MM.1S (cell line): ENCODE data around the gene ELOA.

Source experiments
- DNase-seq: peaks from one replicate; pipeline ENCODE4 v3.0.0-alpha.2; 2015
- H2AFZ ChIP-seq: fragments of 300-600 bp; sonication (generic); 2 replicates; pipeline ENCODE4 v1.6.0; 2016; ENCODE audit warnings: antibody characterized with exemption, low read length
- H3F3A ChIP-seq: fragments of 300-600 bp; sonication (generic); 2 replicates; pipeline ENCODE4 v1.6.1; 2016; ENCODE audit warnings: mild to moderate bottlenecking, antibody characterized with exemption, low read length, moderate library complexity, mixed read lengths; ENCODE audit not compliant: insufficient read depth
- H3K27ac ChIP-seq: fragments of 300-600 bp; sonication (generic); 2 replicates; pipeline ENCODE4 v1.5.1; 2016; ENCODE audit warnings: mild to moderate bottlenecking, low read length
- H3K27me3 ChIP-seq: fragments of 300-600 bp; sonication (generic); replicated peaks from 2 replicates; pipeline ENCODE4 v1.6.0; 2016; ENCODE audit warnings: low read length; ENCODE audit not compliant: insufficient read depth
- H3K36me3 ChIP-seq: fragments of 300-600 bp; sonication (generic); replicated peaks from 2 replicates; pipeline ENCODE4 v1.6.1; 2016; ENCODE audit warnings: mild to moderate bottlenecking, low read length, mixed read lengths; ENCODE audit not compliant: insufficient read depth
- H3K4me1 ChIP-seq: fragments of 300-600 bp; sonication (generic); 2 replicates; pipeline ENCODE4 v1.6.1; 2016; ENCODE audit warnings: low read length, mixed read lengths
- H3K4me2 ChIP-seq: fragments of 300-600 bp; sonication (generic); 2 replicates; pipeline ENCODE4 v1.6.0; 2016; ENCODE audit warnings: low read depth, low read length
- H3K4me3 ChIP-seq: fragments of 300-600 bp; sonication (generic); 2 replicates; pipeline ENCODE4 v1.5.1; 2016; ENCODE audit warnings: low read length, mixed read lengths
- H3K79me2 ChIP-seq: fragments of 300-600 bp; sonication (generic); 2 replicates; pipeline ENCODE4 v1.6.1; 2016; ENCODE audit warnings: mixed run types, low read length, mixed read lengths
- H3K9ac ChIP-seq: fragments of 300-600 bp; sonication (generic); 2 replicates; pipeline ENCODE4 v1.6.1; 2016; ENCODE audit warnings: low read length, mixed read lengths
- H3K9me2 ChIP-seq: fragments of 300-600 bp; sonication (generic); replicated peaks from 2 replicates; pipeline ENCODE4 v1.6.1; 2016; ENCODE audit warnings: mild to moderate bottlenecking, low read length, mixed read lengths; ENCODE audit not compliant: insufficient read depth
- H3K9me3 ChIP-seq: fragments of 300-600 bp; sonication (generic); replicated peaks from 2 replicates; pipeline ENCODE4 v1.6.1; 2016; ENCODE audit warnings: mild to moderate bottlenecking, low read length, mixed read lengths; ENCODE audit not compliant: insufficient read depth
- H4K20me1 ChIP-seq: fragments of 300-600 bp; sonication (generic); 2 replicates; pipeline ENCODE4 v1.6.1; 2016; ENCODE audit warnings: mild to moderate bottlenecking, low read length, moderate library complexity, mixed read lengths; ENCODE audit not compliant: insufficient read depth
- EZH2 ChIP-seq: fragments of 300-600 bp; sonication (generic); optimal IDR thresholded peaks from 2 replicates; pipeline ENCODE3; 2017; ENCODE audit warnings: low read depth, mild to moderate bottlenecking, antibody characterized with exemption, low read length, mixed read lengths
- EZH2phosphoT487 ChIP-seq: fragments of 300-600 bp; sonication (generic); IDR thresholded peaks from 2 replicates; pipeline ENCODE4 v1.6.1; 2018; ENCODE audit warnings: antibody characterized with exemption, low read length
- TF ChIP-seq, protein P1 (sequence below): fragments of 300-600 bp; sonication (generic); IDR thresholded peaks from 2 replicates; pipeline ENCODE4 v1.5.1; 2016; ENCODE audit warnings: antibody characterized with exemption, low read length, mixed read lengths

ELOA gene

GRCh38 chr1:23790696-23791515 lies 47.6 kb downstream of the ELOA start, which contains the start of gene LYPLA2:
Gene LYPLA2 (plus strand): TSS chr1:23791145. CDS start chr1:23792683, 1,538 bp downstream.
- H3K9me2 ChIP-seq: no peaks in the 10 kb centered on the region
- H3K9ac ChIP-seq: peak within 1 kb of the TSS; percentile 74
- peak within 1 kb of the TSS; percentile 90 for H3K4me3 ChIP-seq
- no peaks in the 10 kb centered on the region for H3K27me3 ChIP-seq
- H2AFZ ChIP-seq: peak within 1 kb of the TSS; percentile 95
- peak; percentile 84 for DNase-seq
- TF ChIP-seq EZH2phosphoT487 (no peak), EZH2 (no peak)
- TF ChIP-seq, protein P1, sequence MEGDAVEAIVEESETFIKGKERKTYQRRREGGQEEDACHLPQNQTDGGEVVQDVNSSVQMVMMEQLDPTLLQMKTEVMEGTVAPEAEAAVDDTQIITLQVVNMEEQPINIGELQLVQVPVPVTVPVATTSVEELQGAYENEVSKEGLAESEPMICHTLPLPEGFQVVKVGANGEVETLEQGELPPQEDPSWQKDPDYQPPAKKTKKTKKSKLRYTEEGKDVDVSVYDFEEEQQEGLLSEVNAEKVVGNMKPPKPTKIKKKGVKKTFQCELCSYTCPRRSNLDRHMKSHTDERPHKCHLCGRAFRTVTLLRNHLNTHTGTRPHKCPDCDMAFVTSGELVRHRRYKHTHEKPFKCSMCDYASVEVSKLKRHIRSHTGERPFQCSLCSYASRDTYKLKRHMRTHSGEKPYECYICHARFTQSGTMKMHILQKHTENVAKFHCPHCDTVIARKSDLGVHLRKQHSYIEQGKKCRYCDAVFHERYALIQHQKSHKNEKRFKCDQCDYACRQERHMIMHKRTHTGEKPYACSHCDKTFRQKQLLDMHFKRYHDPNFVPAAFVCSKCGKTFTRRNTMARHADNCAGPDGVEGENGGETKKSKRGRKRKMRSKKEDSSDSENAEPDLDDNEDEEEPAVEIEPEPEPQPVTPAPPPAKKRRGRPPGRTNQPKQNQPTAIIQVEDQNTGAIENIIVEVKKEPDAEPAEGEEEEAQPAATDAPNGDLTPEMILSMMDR: no peak
- H3K9me3 ChIP-seq: no peaks in the 10 kb centered on the region
- H3K27ac ChIP-seq: peak within 1 kb of the TSS; percentile 12; the same call in 1 of the 2 replicates
- H3F3A ChIP-seq: peaks cover 7% of the 10 kb centered on the region
- H3K36me3 ChIP-seq: 0 out of 2 replicates have a peak, but pooled peaks cover 4% of the 10 kb centered on the region
- peaks cover 33% of the 10 kb centered on the region for H3K79me2 ChIP-seq
- peaks cover 7% of the 10 kb centered on the region for H3K4me1 ChIP-seq
- peak within 1 kb of the TSS; percentile 95 for H3K4me2 ChIP-seq
- no peaks in the 10 kb centered on the region for H4K20me1 ChIP-seq

DNA sequence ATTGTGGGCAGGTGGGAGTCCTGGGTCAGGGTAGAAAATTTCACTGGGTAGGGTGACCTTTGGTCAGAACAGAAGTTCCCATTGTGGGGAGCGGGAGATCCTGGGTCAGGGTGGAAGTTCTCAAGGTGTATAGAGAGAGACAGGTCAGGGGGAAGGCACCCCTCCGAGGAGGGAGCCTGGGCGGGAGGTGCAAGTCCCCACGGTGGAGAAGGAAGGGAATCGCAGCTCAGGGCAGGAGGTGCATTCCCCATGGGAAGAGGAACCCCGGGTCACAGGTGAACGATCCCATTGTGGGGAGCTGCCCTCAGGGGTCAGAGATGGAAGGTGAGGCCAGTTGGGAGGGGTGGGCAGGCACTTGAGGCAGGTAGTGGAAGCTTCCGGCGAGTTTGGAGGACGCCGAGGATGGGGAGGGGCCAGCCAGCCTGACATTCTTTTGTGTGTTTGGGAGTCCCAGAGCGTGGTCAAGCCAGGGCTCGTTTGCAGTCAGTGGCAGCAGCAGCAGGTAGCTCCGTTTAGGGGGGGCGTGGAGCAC lies 48.3 kb downstream of the ELOA start:
- H3K9me2 ChIP-seq: no peaks in the 10 kb centered on the region
- H3K4me1 ChIP-seq: peaks cover 7% of the 10 kb centered on the region
- peak overlapping the region; percentile 74 for H3K9ac ChIP-seq
- TF ChIP-seq, protein P1: no peak
- no peaks in the 10 kb centered on the region for H3K27me3 ChIP-seq
- peaks cover 33% of the 10 kb centered on the region for H3K79me2 ChIP-seq
- peaks cover 7% of the 10 kb centered on the region for H3F3A ChIP-seq
- H4K20me1 ChIP-seq: no peaks in the 10 kb centered on the region
- H3K9me3 ChIP-seq: no peaks in the 10 kb centered on the region
- peak overlapping the region; percentile 91 for H3K4me2 ChIP-seq
- H3K36me3 ChIP-seq: no peaks in the 10 kb centered on the region
- peak overlapping the region; percentile 95 for H2AFZ ChIP-seq
- peak overlapping the region; percentile 90 for H3K4me3 ChIP-seq
- H3K27ac ChIP-seq: no peak overlapping the region; the same call in 1 of the 2 replicates
- DNase-seq: no peak

- Histone ChIP-seq H3K27ac (no peak overlapping the region), H3K27me3 (no peaks in the 10 kb centered on the region), H4K20me1 (no peaks in the 10 kb centered on the region), H3K4me3 (0 out of 2 replicates have a peak overlapping the region, but pooled peaks have one; percentile 90), H3K79me2 (peaks cover 33% of the 10 kb centered on the region), H3K9me3 (no peaks in the 10 kb centered on the region), H3K9ac (no peak overlapping the region), H3K9me2 (no peaks in the 10 kb centered on the region), H3K4me1 (peaks cover 7% of the 10 kb centered on the region), H3F3A (peaks cover 7% of the 10 kb centered on the region), H3K4me2 (peak overlapping the region; percentile 91; the same call in 1 of the 2 replicates), H2AFZ (no peak overlapping the region), H3K36me3 (no peaks in the 10 kb centered on the region)
- no peak for DNase-seq
- TF ChIP-seq EZH2phosphoT487 (no peak), EZH2 (no peak)
- TF ChIP-seq, protein P1: no peak
These were observed 49.1 kb downstream of the ELOA start for GRCh38 chr1:23792151-23792945.
